HepG2 (cell line): Measurements from ENCODE around the gene LRRC25. TPM values are rescaled to one million over a fixed set of nuclear protein-coding genes. Genes with fewer than 3 reads are reported as not detected.
A peak's percentile ranks its signal among the peaks of the same experiment; 100 is the strongest.

ENCODE experiments used
- ATAC-seq: fragments of 200-7000 bp; cut with Tn5 transposase; 3 replicates; pipeline ENCODE4 v1.9.1; 2020; ENCODE audit warnings: mild to moderate bottlenecking, moderate library complexity
- BruUV-seq: library from RNA; stranded (reverse); fragments of 400-500 nt; replicated peaks from 2 replicates; lab custom pipeline; 2021; lab: Mats Ljungman, UMichigan
- CTCF ChIA-PET: fragments of 300-600 bp; formaldehyde crosslinking; extraction: SDS; loops from one replicate; lab custom pipeline; 2021; ENCODE audit warnings: low total read pairs, inconsistent platforms, low intra/inter-chr PET ratio; lab: Yijun Ruan, JAX
- POLR2A ChIA-PET: fragments of 350-600 bp; sonication (Branson Sonifier 250); formaldehyde crosslinking; loops from one replicate; lab custom pipeline; 2020; ENCODE audit warnings: antibody characterized with exemption, inconsistent platforms; lab: Yijun Ruan, JAX
- DNase-seq: peaks from one replicate; pipeline ENCODE4 v3.0.0-alpha.2; 2015; ENCODE audit warnings: low spot score
- FAIRE-seq: peaks from 3 replicates; lab custom pipeline; 2011; peaks lifted over from hg19 to GRCh38; lab: Jason Lieb, UNC
- H2AFZ ChIP-seq: one replicate; pipeline ENCODE4 v1.6.1; 2011; ENCODE audit warnings: low read length, inconsistent platforms
- H3K27ac ChIP-seq: fragments of 300-600 bp; 3 replicates; pipeline ENCODE4 v1.8.0; 2011; ENCODE audit warnings: mixed run types, mild to moderate bottlenecking, mixed read lengths, low read length, inconsistent platforms; ENCODE audit not compliant: insufficient read depth; ENCODE audit errors: extremely low read length
- H3K27me3 ChIP-seq, 2 experiments: fragments of 200-600 bp in 1 of 2; 2 replicates in 1 of 2; 3 replicates in 1 of 2; pipeline versions ENCODE4 v1.6.0 to v1.8.0; 2011; ENCODE audit warnings: low read length in 2 of 2, mild to moderate bottlenecking in 2 of 2, moderate library complexity in 2 of 2, inconsistent platforms in 1 of 2; ENCODE audit not compliant: insufficient read depth in 2 of 2, control insufficient read depth in 1 of 2
- H3K36me3 ChIP-seq, 2 experiments: fragments of 200-600 bp in 1 of 2; replicated peaks in 1 of 2; 2 replicates in 1 of 2; 3 replicates in 1 of 2; pipeline versions ENCODE4 v1.5.1 to v1.8.0; 2011; ENCODE audit warnings: low read length in 2 of 2, inconsistent platforms in 1 of 2; ENCODE audit not compliant: insufficient read depth in 2 of 2, control insufficient read depth in 1 of 2
- H3K4me1 ChIP-seq: 2 replicates; pipeline ENCODE4 v1.5.1; 2012; ENCODE audit warnings: low read length, inconsistent platforms; ENCODE audit not compliant: insufficient read depth
- H3K4me2 ChIP-seq: 2 replicates; pipeline ENCODE4 v1.6.0; 2011; ENCODE audit warnings: low read depth, low read length, inconsistent platforms
- H3K4me3 ChIP-seq, 3 experiments: fragments of 200-600 bp in 1 of 3; sonication (generic), shearing (Covaris generic) in 1 of 3; replicated peaks in 1 of 3; 2 replicates each; pipeline ENCODE4 v1.5.1; 2011 to 2016; ENCODE audit warnings: low read length in 3 of 3, inconsistent platforms in 2 of 3, low read depth in 2 of 3, mild to moderate bottlenecking in 2 of 3, control low read depth in 1 of 3, mixed read lengths in 1 of 3; ENCODE audit not compliant: insufficient read depth in 1 of 3
- H3K79me2 ChIP-seq: one replicate; pipeline ENCODE4 v1.6.1; 2011; ENCODE audit warnings: low read length, inconsistent platforms; ENCODE audit not compliant: insufficient read depth
- H3K9ac ChIP-seq: 2 replicates; pipeline ENCODE4 v1.6.0; 2011; ENCODE audit warnings: mild to moderate bottlenecking, low read depth, low read length, inconsistent platforms; ENCODE audit not compliant: insufficient read depth
- H3K9me3 ChIP-seq: 2 replicates; pipeline ENCODE4 v1.5.1; 2012; ENCODE audit warnings: mild to moderate bottlenecking, low read length
- H4K20me1 ChIP-seq: 2 replicates; pipeline ENCODE4 v1.6.0; 2011; ENCODE audit warnings: inconsistent platforms, mild to moderate bottlenecking, low read length, moderate library complexity; ENCODE audit not compliant: insufficient read depth
- ELK4 ChIP-seq: sonication (generic); formaldehyde crosslinking; IDR thresholded peaks from 2 replicates; pipeline ENCODE4 v1.9.0; 2021; ENCODE audit warnings: missing genetic modification reagents, borderline replicate concordance
- ERF ChIP-seq: IDR thresholded peaks from 2 replicates; pipeline ENCODE4 v1.6.1; 2018; ENCODE audit warnings: missing biosample characterization, missing genetic modification reagents
- FOSL2 ChIP-seq: sonication (generic); formaldehyde crosslinking; IDR thresholded peaks from 2 replicates; pipeline ENCODE4 v1.4.0; 2020; ENCODE audit warnings: missing genetic modification reagents
- GTF2F1 ChIP-seq: fragments of 150-350 bp; IDR thresholded peaks from 2 replicates; pipeline ENCODE4 v1.6.1; 2014; ENCODE audit warnings: low read length
- MAFK ChIP-seq, 2 experiments: IDR thresholded peaks in 1 of 2; conservative IDR thresholded peaks in 1 of 2; 2 replicates each; pipeline ENCODE4 v1.6.1; 2011; ENCODE audit warnings: improper control_type of control experiment in 2 of 2, low read length in 2 of 2
- MAZ ChIP-seq, 2 experiments: sonication (generic) in 1 of 2; formaldehyde crosslinking in 1 of 2; IDR thresholded peaks; 2 replicates each; pipeline versions ENCODE4 v1.5.0 to v1.6.1; 2012 to 2020; ENCODE audit warnings: low read depth in 2 of 2, mild to moderate bottlenecking in 2 of 2, borderline replicate concordance in 1 of 2, improper control_type of control experiment in 1 of 2, low read length in 1 of 2, missing genetic modification reagents in 1 of 2, moderate library complexity in 1 of 2
- MLXIP ChIP-seq: sonication (generic); formaldehyde crosslinking; IDR thresholded peaks from 2 replicates; pipeline ENCODE4 v1.9.0; 2021; ENCODE audit warnings: missing genetic modification reagents, borderline replicate concordance
- RAD21 ChIP-seq: fragments of 450-650 bp; formaldehyde crosslinking; IDR thresholded peaks from 2 replicates; pipeline ENCODE4 v1.5.0; 2020; ENCODE audit warnings: mild to moderate bottlenecking
- SMC3 ChIP-seq: IDR thresholded peaks from 2 replicates; pipeline ENCODE4 v1.6.1; 2011; ENCODE audit warnings: low read length, improper control_type of control experiment
- STAG1 ChIP-seq: sonication (generic); formaldehyde crosslinking; IDR thresholded peaks from 2 replicates; pipeline ENCODE4 v1.4.0; 2020; ENCODE audit warnings: missing genetic modification reagents
- TGIF2 ChIP-seq: IDR thresholded peaks from 2 replicates; pipeline ENCODE4 v1.6.1; 2016; ENCODE audit warnings: control low read depth, missing compliant biosample characterization
- ZBTB20 ChIP-seq: sonication (generic); formaldehyde crosslinking; IDR thresholded peaks from 2 replicates; pipeline ENCODE4 v1.8.1; 2023; ENCODE audit warnings: missing genetic modification reagents, low read depth, mild to moderate bottlenecking, borderline replicate concordance
- ZBTB33 ChIP-seq: sonication (generic); formaldehyde crosslinking; IDR thresholded peaks from 2 replicates; pipeline ENCODE4 v1.4.0; 2020; ENCODE audit warnings: missing genetic modification reagents
- ZNF121 ChIP-seq: sonication (generic); formaldehyde crosslinking; IDR thresholded peaks from 2 replicates; pipeline ENCODE4 v1.5.0; 2020; ENCODE audit warnings: mild to moderate bottlenecking, missing genetic modification reagents
- ZNF383 ChIP-seq: sonication (generic); formaldehyde crosslinking; IDR thresholded peaks from 2 replicates; pipeline ENCODE4 v1.4.0; 2020; ENCODE audit warnings: missing genetic modification reagents, mild to moderate bottlenecking, borderline replicate concordance
- ZNF460 ChIP-seq: sonication (generic); formaldehyde crosslinking; IDR thresholded peaks from 2 replicates; pipeline ENCODE4 v1.5.1; 2020; ENCODE audit warnings: missing genetic modification reagents, mild to moderate bottlenecking, borderline replicate concordance
- ZNF605 ChIP-seq: sonication (generic); formaldehyde crosslinking; IDR thresholded peaks from 2 replicates; pipeline ENCODE4 v1.8.0; 2022; ENCODE audit warnings: mild to moderate bottlenecking, missing genetic modification reagents
- WGBS: methylation state at CpG from one replicate; pipeline ENCODE4 v1.1.6; 2017; ENCODE audit warnings: low lambda C conversion rate; 5-methylcytosine and 5-hydroxymethylcytosine counted together
- in situ Hi-C: cut with HindIII; loops from 2 replicates; pipeline ENCODE4 v1.10.0; 2017; ENCODE audit warnings: low pct_unique_long_range_greater_than_20kb; ENCODE audit not compliant: extremely low pct_ligation_motif_present
- intact Hi-C: fragments of 100-400 bp; cut with micrococcal nuclease; formaldehyde crosslinking; loops from one replicate; pipeline ENCODE4 v1.10.0; 2022; ENCODE audit not compliant: unreplicated experiment
- polyA plus RNA-seq, 8 experiments: library from polyadenylated mRNA; depleted of rRNA in 3 of 8; stranded (reverse) in 7 of 8; unstranded in 1 of 8; fragments of >200 nt; fragmentation: Illumina TruSeq in 4 of 8; extraction: Trizol in 4 of 8; gene quantifications; 2 replicates each; pipeline versions ENCODE4 v1.2.1 to v1.2.3, GENCODE V29; 2011 to 2016; ENCODE audit warnings: low read depth in 4 of 8, missing spikeins in 1 of 8, mixed read lengths in 1 of 8; ENCODE audit not compliant: insufficient read depth in 1 of 8
- total RNA-seq, 5 experiments: library from RNA; depleted of rRNA; stranded (reverse); fragments of >200 nt; fragmentation: Illumina TruSeq; extraction: Trizol; gene quantifications; 2 replicates each; pipeline ENCODE4 v1.2.3, GENCODE V29; 2016; ENCODE audit warnings: low read depth in 1 of 5

LRRC25 gene
- total and polyA plus RNA-seq, 2 of the 13 experiments (the other 11 are each of a cell fraction or from before 2014, with no cell fraction given), result 0.13 to 0.53 TPM

- 45% methylated on average over 12 of the region's 12 CpGs for WGBS
- ATAC-seq, result peak; percentile 67
- Histone ChIP-seq H3K36me3 (peaks cover 12 to 19% of the 10 kb centered on the region in 2 experiments), H3K4me2 (no peak overlapping the region), H3K4me1 (peaks cover 18% of the 10 kb centered on the region; the same call in 1 of the 2 replicates), H3K27me3 (no peaks in the 10 kb centered on the region), H3K27ac (no peak overlapping the region), H3K9ac (no peak overlapping the region), H3K4me3 (no peak overlapping the region), H3K9me3 (no peaks in the 10 kb centered on the region), H3K79me2 (peaks cover 7% of the 10 kb centered on the region), H2AFZ (no peak overlapping the region), H4K20me1 (peaks cover 2% of the 10 kb centered on the region; the same call in 1 of the 2 replicates)
- ChIA-PET CTCF (interaction anchor here (1.1 to 3.2 kb wide), 4 partner anchors 21 to 60 kb away, joined by 4 to 31 read pairs (median 13); partner anchors contain the start of gene GDF15), POLR2A (interaction anchor here (0.7 to 2.1 kb wide), 9 partner anchors 11 to 70 kb away, joined by 3 to 18 read pairs (median 4); partner anchors contain the start of gene GDF15)
- peak; percentile 40 for DNase-seq
- intact Hi-C loops, result loop anchor here (2.0 to 5.0 kb wide), 3 partner anchors 38 to 61 kb away; partner anchors contain the start of gene GDF15
- in situ Hi-C loops, result loop anchor here (10.0 kb wide), 1 partner anchor 55 kb away; no protein-coding TSS in a partner anchor
- no TSS peak for BruUV-seq
- peak; percentile 88 for FAIRE-seq
- TF ChIP-seq MAZ (IDR thresholded peaks at IDR 0.05; ENCODE audit: borderline replicate concordance, low read depth, low read length) (0 out of 2 replicates have a peak, but pooled peaks have one; percentile 31), MAZ (CRISPR knock-in tag; IDR thresholded peaks at IDR 0.05; ENCODE audit: low read depth) (no peak), TGIF2 (CRISPR knock-in tag) (no peak), ZBTB20 (CRISPR knock-in tag) (no peak), ZNF383 (CRISPR knock-in tag) (no peak), MLXIP (no peak), GTF2F1 (no peak), MAFK (conservative IDR thresholded peaks at IDR 0.05 in 1 of 2, IDR thresholded peaks at IDR 0.05 in 1 of 2; ENCODE audit: low read length in 2 of 2) (no peak), STAG1 (CRISPR knock-in tag) (peak; percentile 87), ELK4 (CRISPR knock-in tag) (no peak), SMC3 (peak; percentile 92), ZNF605 (CRISPR knock-in tag) (0 out of 2 replicates have a peak, but pooled peaks have one; percentile 20), ZNF460 (CRISPR knock-in tag) (0 out of 2 replicates have a peak, but pooled peaks have one; percentile 7), RAD21 (peak; percentile 81), ZBTB33 (CRISPR knock-in tag) (peak; percentile 69), ERF (CRISPR knock-in tag) (0 out of 2 replicates have a peak, but pooled peaks have one; percentile 17), FOSL2 (peak; percentile 30; the same call in 1 of the 2 replicates), ZNF121 (peak; percentile 96)
These were observed 47.8 kb downstream of the LRRC25 start for GRCh38 chr19:18349524-18350128.
